ENCODE data around the gene MAP9.

MAP9 gene

DNA sequence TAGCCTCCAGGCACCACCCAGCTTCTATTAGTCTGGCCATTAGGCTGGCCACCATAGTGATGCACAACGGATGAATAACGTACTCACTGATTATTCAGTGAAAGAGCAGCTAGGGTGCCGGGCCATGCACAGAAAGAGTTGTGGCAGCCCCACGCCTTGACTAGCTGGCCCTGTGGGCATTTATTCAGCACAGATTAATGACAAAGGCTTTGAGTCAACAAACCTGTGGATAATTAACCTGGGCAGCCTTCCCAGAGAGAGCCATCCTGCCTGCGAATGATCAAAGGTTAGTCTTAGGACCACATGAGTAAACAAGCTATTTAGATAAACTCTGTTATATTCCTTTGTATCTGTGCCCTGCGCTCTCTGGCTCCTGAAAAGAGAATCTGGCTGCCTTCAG, 37.2 kb downstream of the MAP9 start:
- Histone ChIP-seq H3K36me3 (replicated peaks; ENCODE audit: low read depth, low read length) (peaks cover 14% of the 10 kb centered on the region), H3K27me3 (ENCODE audit: low read depth, low read length) (no peaks in the 10 kb centered on the region), H3K9ac (ENCODE audit: low read length) (no peak overlapping the region), H3K27ac (ENCODE audit: low read length) (no peak overlapping the region), H2AFZ (ENCODE audit: low read depth, low read length) (no peak overlapping the region), H3K9me3 (ENCODE audit: insufficient read depth, low read length) (no peaks in the 10 kb centered on the region), H3K4me3 (ENCODE audit: low read length) (no peak overlapping the region), H4K20me1 (ENCODE audit: insufficient read depth, low read length) (no peaks in the 10 kb centered on the region), H3K4me1 (ENCODE audit: low read length) (no peaks in the 10 kb centered on the region), H3K4me2 (ENCODE audit: low read length) (no peak overlapping the region), H3K79me2 (ENCODE audit: low read length) (no peaks in the 10 kb centered on the region)
- TF ChIP-seq, protein P1, sequence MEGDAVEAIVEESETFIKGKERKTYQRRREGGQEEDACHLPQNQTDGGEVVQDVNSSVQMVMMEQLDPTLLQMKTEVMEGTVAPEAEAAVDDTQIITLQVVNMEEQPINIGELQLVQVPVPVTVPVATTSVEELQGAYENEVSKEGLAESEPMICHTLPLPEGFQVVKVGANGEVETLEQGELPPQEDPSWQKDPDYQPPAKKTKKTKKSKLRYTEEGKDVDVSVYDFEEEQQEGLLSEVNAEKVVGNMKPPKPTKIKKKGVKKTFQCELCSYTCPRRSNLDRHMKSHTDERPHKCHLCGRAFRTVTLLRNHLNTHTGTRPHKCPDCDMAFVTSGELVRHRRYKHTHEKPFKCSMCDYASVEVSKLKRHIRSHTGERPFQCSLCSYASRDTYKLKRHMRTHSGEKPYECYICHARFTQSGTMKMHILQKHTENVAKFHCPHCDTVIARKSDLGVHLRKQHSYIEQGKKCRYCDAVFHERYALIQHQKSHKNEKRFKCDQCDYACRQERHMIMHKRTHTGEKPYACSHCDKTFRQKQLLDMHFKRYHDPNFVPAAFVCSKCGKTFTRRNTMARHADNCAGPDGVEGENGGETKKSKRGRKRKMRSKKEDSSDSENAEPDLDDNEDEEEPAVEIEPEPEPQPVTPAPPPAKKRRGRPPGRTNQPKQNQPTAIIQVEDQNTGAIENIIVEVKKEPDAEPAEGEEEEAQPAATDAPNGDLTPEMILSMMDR (IDR thresholded peaks at IDR 0.05; ENCODE audit: low read depth, low read length) = no peak
- no peak for TF ChIP-seq EZH2phosphoT487 (IDR thresholded peaks at IDR 0.05; ENCODE audit: low read depth)

DNA sequence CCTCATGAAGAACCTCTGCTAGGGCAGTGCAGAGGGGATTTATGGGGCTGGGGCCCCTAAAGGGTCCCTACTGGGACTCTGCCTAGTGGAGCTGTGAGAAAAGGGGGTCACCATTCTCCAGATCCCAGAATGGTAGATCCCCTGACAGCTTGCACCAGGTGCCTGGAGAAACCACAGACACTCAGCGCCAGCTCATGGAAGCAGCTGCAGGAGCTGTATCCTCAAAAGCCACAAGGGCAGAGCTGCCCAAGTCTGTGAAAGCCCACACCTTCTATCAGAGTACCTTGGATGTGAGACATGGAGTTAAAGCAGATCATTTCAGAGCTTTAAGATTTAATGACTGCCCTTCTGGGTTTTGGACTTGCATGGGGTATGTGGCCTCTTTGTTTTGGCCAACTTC, 38.6 kb downstream of the MAP9 start:
- no peak overlapping the region for H3K27ac ChIP-seq (ENCODE audit: low read length)
- H4K20me1 ChIP-seq (ENCODE audit: insufficient read depth, low read length) = no peaks in the 10 kb centered on the region
- H3K9ac ChIP-seq (ENCODE audit: low read length) = no peak overlapping the region
- no peak overlapping the region for H2AFZ ChIP-seq (ENCODE audit: low read depth, low read length)
- no peaks in the 10 kb centered on the region for H3K9me3 ChIP-seq (ENCODE audit: insufficient read depth, low read length)
- no peaks in the 10 kb centered on the region for H3K4me1 ChIP-seq (ENCODE audit: low read length)
- H3K4me3 ChIP-seq (ENCODE audit: low read length) = no peak overlapping the region
- no peak overlapping the region for H3K4me2 ChIP-seq (ENCODE audit: low read length)
- TF ChIP-seq, protein P1 (IDR thresholded peaks at IDR 0.05; ENCODE audit: low read depth, low read length) = no peak
- no peak for TF ChIP-seq EZH2phosphoT487 (IDR thresholded peaks at IDR 0.05; ENCODE audit: low read depth)
- no peaks in the 10 kb centered on the region for H3K79me2 ChIP-seq (ENCODE audit: low read length)
- H3K36me3 ChIP-seq (replicated peaks; ENCODE audit: low read depth, low read length) = peaks cover 14% of the 10 kb centered on the region
- no peaks in the 10 kb centered on the region for H3K27me3 ChIP-seq (ENCODE audit: low read depth, low read length)

DNA sequence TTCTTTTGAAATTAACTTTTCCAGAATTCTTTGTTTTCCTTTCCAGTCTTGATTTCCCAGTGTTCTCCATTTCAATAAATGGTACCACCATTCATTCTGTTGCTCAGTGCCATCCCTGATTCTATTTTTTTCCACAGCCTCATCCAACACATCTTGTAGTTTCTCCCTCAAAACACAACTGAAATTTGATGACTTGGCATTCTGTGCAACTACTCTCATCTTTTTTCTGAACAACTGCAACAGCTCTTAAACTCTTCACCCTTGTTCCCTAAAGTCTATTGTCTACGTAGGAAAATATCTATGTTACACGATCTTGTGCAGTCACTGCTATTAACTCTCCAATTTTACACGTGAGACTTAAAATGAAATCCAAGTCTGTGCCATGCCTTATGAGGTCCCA, 40.5 kb downstream of the MAP9 start:
- no peaks in the 10 kb centered on the region for H3K9me3 ChIP-seq (ENCODE audit: insufficient read depth, low read length)
- H3K4me1 ChIP-seq (ENCODE audit: low read length) = no peaks in the 10 kb centered on the region
- no peaks in the 10 kb centered on the region for H4K20me1 ChIP-seq (ENCODE audit: insufficient read depth, low read length)
- no peak overlapping the region for H3K9ac ChIP-seq (ENCODE audit: low read length)
- H3K27me3 ChIP-seq (ENCODE audit: low read depth, low read length) = no peaks in the 10 kb centered on the region
- H3K4me3 ChIP-seq (ENCODE audit: low read length) = no peak overlapping the region
- no peak overlapping the region for H3K27ac ChIP-seq (ENCODE audit: low read length)
- TF ChIP-seq EZH2phosphoT487 (IDR thresholded peaks at IDR 0.05; ENCODE audit: low read depth) = no peak
- TF ChIP-seq, protein P1 (IDR thresholded peaks at IDR 0.05; ENCODE audit: low read depth, low read length) = no peak
- H3K79me2 ChIP-seq (ENCODE audit: low read length) = no peaks in the 10 kb centered on the region
- H3K36me3 ChIP-seq (replicated peaks; ENCODE audit: low read depth, low read length) = peaks cover 4% of the 10 kb centered on the region
- H3K4me2 ChIP-seq (ENCODE audit: low read length) = no peak overlapping the region
- H2AFZ ChIP-seq (ENCODE audit: low read depth, low read length) = no peak overlapping the region

DNA sequence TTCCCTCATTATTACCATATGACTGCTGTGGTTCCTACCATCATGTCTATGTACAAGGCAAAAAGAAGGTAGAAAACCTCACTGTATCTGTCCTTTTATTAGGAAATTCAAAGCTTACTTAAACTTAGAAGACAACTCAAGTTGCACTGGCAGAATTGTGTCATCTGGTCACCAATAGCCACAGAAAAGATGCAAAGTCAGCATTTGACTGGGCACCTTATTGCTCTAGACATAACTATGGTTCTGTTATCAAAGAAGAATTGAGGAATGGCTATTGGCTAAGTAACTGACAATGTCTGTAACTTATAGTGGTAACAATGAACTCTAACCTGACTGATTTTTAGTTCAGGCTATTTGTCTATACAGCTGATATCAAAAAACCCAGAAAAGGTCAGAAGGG, 45.3 kb downstream of the MAP9 start:
- Histone ChIP-seq H3K4me1 (ENCODE audit: low read length) (no peaks in the 10 kb centered on the region), H3K4me3 (ENCODE audit: low read length) (no peak overlapping the region), H3K27me3 (ENCODE audit: low read depth, low read length) (no peaks in the 10 kb centered on the region), H3K27ac (ENCODE audit: low read length) (no peak overlapping the region), H2AFZ (ENCODE audit: low read depth, low read length) (no peak overlapping the region), H3K79me2 (ENCODE audit: low read length) (no peaks in the 10 kb centered on the region), H3K36me3 (replicated peaks; ENCODE audit: low read depth, low read length) (no peaks in the 10 kb centered on the region), H3K4me2 (ENCODE audit: low read length) (no peak overlapping the region), H3K9me3 (ENCODE audit: insufficient read depth, low read length) (no peaks in the 10 kb centered on the region), H3K9ac (ENCODE audit: low read length) (no peak overlapping the region), H4K20me1 (ENCODE audit: insufficient read depth, low read length) (no peaks in the 10 kb centered on the region)
- TF ChIP-seq, protein P1 (IDR thresholded peaks at IDR 0.05; ENCODE audit: low read depth, low read length) = no peak
- no peak for TF ChIP-seq EZH2phosphoT487 (IDR thresholded peaks at IDR 0.05; ENCODE audit: low read depth)
